ENCODE data around the gene FER. TPM values are rescaled to one million over a fixed set of nuclear protein-coding genes. Genes with fewer than 3 reads are reported as not detected.

FER gene
- total RNA-seq, 1 donor, result 36.6 TPM

GRCh38 chr5:108900668-108901067 lies 153.0 kb downstream of the FER start:
- no peak overlapping the region for H2AFZ ChIP-seq (ENCODE audit: low read length)
- peaks cover 12% of the 10 kb centered on the region for H3K4me1 ChIP-seq (ENCODE audit: insufficient read depth, low read length)
- H3K27me3 ChIP-seq (ENCODE audit: insufficient read depth, low read length), result no peaks in the 10 kb centered on the region
- no peak overlapping the region for H3K4me2 ChIP-seq (ENCODE audit: insufficient read depth, low read length)
- H3K27ac ChIP-seq (ENCODE audit: low read depth, low read length), result no peak overlapping the region
- no peaks in the 10 kb centered on the region for H3K79me2 ChIP-seq (ENCODE audit: insufficient read depth, low read length)
- no peaks in the 10 kb centered on the region for H3K9me3 ChIP-seq (ENCODE audit: low read depth, low read length)
- no peaks in the 10 kb centered on the region for H4K20me1 ChIP-seq (ENCODE audit: insufficient read depth, low read length)
- peak; percentile 42 for DNase-seq (ENCODE audit: insufficient read length, low spot score, missing footprints)
- no peak overlapping the region for H3K4me3 ChIP-seq (ENCODE audit: insufficient read depth, low read length)
- TF ChIP-seq CTCF (IDR thresholded peaks at IDR 0.05; ENCODE audit: extremely low read depth, low read depth, low read length), result no peak
- H3K36me3 ChIP-seq (ENCODE audit: insufficient read depth, low read length), result no peaks in the 10 kb centered on the region

GRCh38 chr5:108905805-108906204 lies 158.1 kb downstream of the FER start:
- H4K20me1 ChIP-seq (ENCODE audit: insufficient read depth, low read length), result no peaks in the 10 kb centered on the region
- no peaks in the 10 kb centered on the region for H3K79me2 ChIP-seq (ENCODE audit: insufficient read depth, low read length)
- no peak overlapping the region for H3K27ac ChIP-seq (ENCODE audit: low read depth, low read length)
- no peaks in the 10 kb centered on the region for H3K27me3 ChIP-seq (ENCODE audit: insufficient read depth, low read length)
- no peaks in the 10 kb centered on the region for H3K9me3 ChIP-seq (ENCODE audit: low read depth, low read length)
- TF ChIP-seq CTCF (IDR thresholded peaks at IDR 0.05; ENCODE audit: extremely low read depth, low read depth, low read length), result no peak
- no peak for DNase-seq (ENCODE audit: insufficient read length, low spot score, missing footprints)
- no peaks in the 10 kb centered on the region for H3K36me3 ChIP-seq (ENCODE audit: insufficient read depth, low read length)
- no peak overlapping the region for H2AFZ ChIP-seq (ENCODE audit: low read length)
- H3K4me2 ChIP-seq (ENCODE audit: insufficient read depth, low read length), result no peak overlapping the region
- no peak overlapping the region for H3K4me3 ChIP-seq (ENCODE audit: insufficient read depth, low read length)
- peaks cover 7% of the 10 kb centered on the region for H3K4me1 ChIP-seq (ENCODE audit: insufficient read depth, low read length)

- H3K4me3 ChIP-seq (ENCODE audit: insufficient read depth, low read length), result no peak overlapping the region
- DNase-seq (ENCODE audit: insufficient read length, low spot score, missing footprints), result no peak
- no peaks in the 10 kb centered on the region for H3K36me3 ChIP-seq (ENCODE audit: insufficient read depth, low read length)
- no peaks in the 10 kb centered on the region for H3K4me1 ChIP-seq (ENCODE audit: insufficient read depth, low read length)
- H3K4me2 ChIP-seq (ENCODE audit: insufficient read depth, low read length), result no peak overlapping the region
- H3K27ac ChIP-seq (ENCODE audit: low read depth, low read length), result no peak overlapping the region
- H2AFZ ChIP-seq (ENCODE audit: low read length), result no peak overlapping the region
- no peak for TF ChIP-seq CTCF (IDR thresholded peaks at IDR 0.05; ENCODE audit: extremely low read depth, low read depth, low read length)
- H3K79me2 ChIP-seq (ENCODE audit: insufficient read depth, low read length), result no peaks in the 10 kb centered on the region
- H4K20me1 ChIP-seq (ENCODE audit: insufficient read depth, low read length), result no peaks in the 10 kb centered on the region
- no peaks in the 10 kb centered on the region for H3K9me3 ChIP-seq (ENCODE audit: low read depth, low read length)
- H3K27me3 ChIP-seq (ENCODE audit: insufficient read depth, low read length), result no peaks in the 10 kb centered on the region
Observed at GRCh38 chr5:108910627-108911026, 162.9 kb downstream of the FER start.

- Histone ChIP-seq H3K4me2 (ENCODE audit: insufficient read depth, low read length) (no peak overlapping the region), H3K4me3 (ENCODE audit: insufficient read depth, low read length) (no peak overlapping the region), H3K4me1 (ENCODE audit: insufficient read depth, low read length) (no peaks in the 10 kb centered on the region), H3K9me3 (ENCODE audit: low read depth, low read length) (no peaks in the 10 kb centered on the region), H3K27me3 (ENCODE audit: insufficient read depth, low read length) (no peaks in the 10 kb centered on the region), H4K20me1 (ENCODE audit: insufficient read depth, low read length) (no peaks in the 10 kb centered on the region), H3K27ac (ENCODE audit: low read depth, low read length) (no peak overlapping the region), H2AFZ (ENCODE audit: low read length) (no peak overlapping the region), H3K36me3 (ENCODE audit: insufficient read depth, low read length) (no peaks in the 10 kb centered on the region), H3K79me2 (ENCODE audit: insufficient read depth, low read length) (no peaks in the 10 kb centered on the region)
- no peak for TF ChIP-seq CTCF (IDR thresholded peaks at IDR 0.05; ENCODE audit: extremely low read depth, low read depth, low read length)
- DNase-seq (ENCODE audit: insufficient read length, low spot score, missing footprints), result no peak
Observed at GRCh38 chr5:108911055-108911454, 163.4 kb downstream of the FER start.
